Astrocyte (in vitro differentiated cells and primary cell): ENCODE results near the gene SLCO3A1.

Source experiments
- CTCF ChIP-seq: IDR thresholded peaks from 2 replicates; pipeline ENCODE4 v1.5.1; 2011; ENCODE audit warnings: low read depth, mild to moderate bottlenecking, inconsistent platforms, low read length, moderate library complexity; ENCODE audit not compliant: insufficient read depth
- EZH2 ChIP-seq: IDR thresholded peaks from 2 replicates; pipeline ENCODE4 v1.6.1; 2012; ENCODE audit warnings: mild to moderate bottlenecking, low read length, inconsistent platforms; ENCODE audit not compliant: insufficient read depth

- TF ChIP-seq CTCF (no peak), EZH2 (no peak)
Observed at GRCh38 chr15:91967935-91968606, 114.6 kb downstream of the SLCO3A1 start.
